Measurements from ENCODE around the gene STPG2. TPM values are rescaled to one million over a fixed set of nuclear protein-coding genes. Genes with fewer than 3 reads are reported as not detected.

Gene STPG2
- total RNA-seq, 1 donor from 2014 or later: 0.66 TPM

DNA sequence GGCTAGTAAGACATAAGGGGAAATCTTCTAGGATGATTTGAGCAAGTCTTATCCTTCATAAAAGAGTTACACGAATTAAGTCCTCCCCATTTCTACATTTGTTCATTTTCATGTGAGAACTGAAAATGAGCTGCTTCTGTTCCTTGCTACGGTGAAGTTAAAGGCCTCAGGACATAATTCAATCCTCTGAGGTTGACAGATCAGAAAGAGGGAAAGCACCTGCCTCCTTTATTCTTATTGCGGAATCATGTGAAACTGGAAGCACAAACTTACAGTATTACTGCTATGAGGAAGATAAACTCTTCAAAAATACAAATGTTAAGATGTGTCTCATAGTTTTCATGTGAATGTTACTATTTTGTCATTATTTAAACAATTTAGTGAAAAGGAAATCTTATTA, 395.3 kb downstream of the STPG2 start:
- no peak overlapping the region for H3K27ac Mint-ChIP-seq (ENCODE audit: unreplicated experiment)
- no peaks in the 10 kb centered on the region for H3K27me3 Mint-ChIP-seq (ENCODE audit: unreplicated experiment)
- TF ChIP-seq, protein P1, sequence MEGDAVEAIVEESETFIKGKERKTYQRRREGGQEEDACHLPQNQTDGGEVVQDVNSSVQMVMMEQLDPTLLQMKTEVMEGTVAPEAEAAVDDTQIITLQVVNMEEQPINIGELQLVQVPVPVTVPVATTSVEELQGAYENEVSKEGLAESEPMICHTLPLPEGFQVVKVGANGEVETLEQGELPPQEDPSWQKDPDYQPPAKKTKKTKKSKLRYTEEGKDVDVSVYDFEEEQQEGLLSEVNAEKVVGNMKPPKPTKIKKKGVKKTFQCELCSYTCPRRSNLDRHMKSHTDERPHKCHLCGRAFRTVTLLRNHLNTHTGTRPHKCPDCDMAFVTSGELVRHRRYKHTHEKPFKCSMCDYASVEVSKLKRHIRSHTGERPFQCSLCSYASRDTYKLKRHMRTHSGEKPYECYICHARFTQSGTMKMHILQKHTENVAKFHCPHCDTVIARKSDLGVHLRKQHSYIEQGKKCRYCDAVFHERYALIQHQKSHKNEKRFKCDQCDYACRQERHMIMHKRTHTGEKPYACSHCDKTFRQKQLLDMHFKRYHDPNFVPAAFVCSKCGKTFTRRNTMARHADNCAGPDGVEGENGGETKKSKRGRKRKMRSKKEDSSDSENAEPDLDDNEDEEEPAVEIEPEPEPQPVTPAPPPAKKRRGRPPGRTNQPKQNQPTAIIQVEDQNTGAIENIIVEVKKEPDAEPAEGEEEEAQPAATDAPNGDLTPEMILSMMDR (IDR thresholded peaks at IDR 0.05; ENCODE audit: partially characterized antibody, unreplicated experiment): no peak
- H3K9me3 Mint-ChIP-seq (ENCODE audit: unreplicated experiment): no peaks in the 10 kb centered on the region
- no peak for DNase-seq
- H3K36me3 Mint-ChIP-seq (ENCODE audit: unreplicated experiment): no peaks in the 10 kb centered on the region
- no peak overlapping the region for H3K4me3 Mint-ChIP-seq (ENCODE audit: unreplicated experiment)
- no peaks in the 10 kb centered on the region for H3K4me1 Mint-ChIP-seq (ENCODE audit: low read depth, unreplicated experiment)

DNA sequence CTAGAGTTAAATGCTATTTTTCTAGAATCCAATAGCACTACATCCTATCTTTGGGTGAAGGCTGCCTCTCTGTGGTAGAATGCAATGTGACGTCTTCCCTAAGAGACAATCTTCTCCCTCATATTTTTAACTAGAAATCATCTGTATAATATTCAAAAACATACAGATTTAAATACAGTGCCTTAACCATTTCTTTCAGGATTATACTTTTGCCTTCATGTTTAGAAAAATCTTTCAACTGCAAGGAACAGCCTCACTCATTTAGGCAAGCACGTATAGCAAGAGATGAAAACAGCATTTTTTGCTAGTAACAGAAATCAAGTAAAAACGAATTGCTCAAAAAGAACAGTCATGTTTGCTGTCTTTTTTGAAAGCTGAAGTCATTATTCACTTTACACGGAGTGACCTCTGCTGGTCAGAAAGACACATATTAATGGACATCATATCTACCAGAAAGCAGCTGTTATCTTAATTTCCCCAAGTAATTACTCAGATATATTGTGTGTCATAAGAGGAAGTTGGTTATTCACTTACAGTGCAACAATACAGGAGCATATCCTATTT, 422.3 kb downstream of the STPG2 start:
- no peaks in the 10 kb centered on the region for H3K9me3 Mint-ChIP-seq (ENCODE audit: unreplicated experiment)
- no peaks in the 10 kb centered on the region for H3K4me1 Mint-ChIP-seq (ENCODE audit: low read depth, unreplicated experiment)
- no peaks in the 10 kb centered on the region for H3K27me3 Mint-ChIP-seq (ENCODE audit: unreplicated experiment)
- TF ChIP-seq, protein P1 (IDR thresholded peaks at IDR 0.05; ENCODE audit: partially characterized antibody, unreplicated experiment): peak; percentile 48
- no peak overlapping the region for H3K4me3 Mint-ChIP-seq (ENCODE audit: unreplicated experiment)
- no peaks in the 10 kb centered on the region for H3K36me3 Mint-ChIP-seq (ENCODE audit: unreplicated experiment)
- no peak for DNase-seq
- no peak overlapping the region for H3K27ac Mint-ChIP-seq (ENCODE audit: unreplicated experiment)

GRCh38 chr4:97691111-97691605, 452.1 kb downstream of the STPG2 start:
- peaks cover 2% of the 10 kb centered on the region for H3K9me3 Mint-ChIP-seq (ENCODE audit: unreplicated experiment)
- H3K27me3 Mint-ChIP-seq (ENCODE audit: unreplicated experiment): no peaks in the 10 kb centered on the region
- H3K4me1 Mint-ChIP-seq (ENCODE audit: low read depth, unreplicated experiment): no peaks in the 10 kb centered on the region
- H3K4me3 Mint-ChIP-seq (ENCODE audit: unreplicated experiment): no peak overlapping the region
- H3K27ac Mint-ChIP-seq (ENCODE audit: unreplicated experiment): no peak overlapping the region
- TF ChIP-seq, protein P1 (IDR thresholded peaks at IDR 0.05; ENCODE audit: partially characterized antibody, unreplicated experiment): no peak
- H3K36me3 Mint-ChIP-seq (ENCODE audit: unreplicated experiment): peaks cover 12% of the 10 kb centered on the region
- no peak for DNase-seq

DNA sequence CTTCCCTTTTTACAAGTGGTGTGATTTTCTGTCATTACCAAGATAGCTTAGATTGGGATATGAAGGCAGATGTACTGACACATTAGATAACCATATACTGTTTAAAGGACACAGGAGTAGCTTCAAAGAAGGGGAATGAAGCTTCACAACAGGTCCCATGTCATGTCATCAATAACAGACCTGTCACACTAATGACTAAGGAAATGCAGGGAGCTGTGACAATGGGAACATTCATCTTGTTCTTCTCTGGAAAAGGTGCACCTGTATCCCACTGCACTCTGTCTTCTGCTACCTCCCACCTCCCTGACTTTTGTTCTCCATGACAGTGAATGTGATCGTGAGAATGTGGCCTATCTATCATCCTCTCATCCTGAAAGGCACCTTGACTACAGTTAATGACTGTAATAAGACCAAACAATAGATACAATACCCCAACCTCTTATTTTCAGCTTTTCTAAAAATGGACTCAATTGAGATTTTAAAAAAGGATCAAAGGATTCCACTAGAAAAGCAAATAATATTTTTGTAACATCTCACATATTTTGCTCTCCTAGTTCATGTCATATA, 472.5 kb downstream of the STPG2 start:
- Mint-ChIP-seq H3K9me3 (ENCODE audit: unreplicated experiment) (peaks cover 3% of the 10 kb centered on the region), H3K36me3 (ENCODE audit: unreplicated experiment) (no peaks in the 10 kb centered on the region), H3K4me1 (ENCODE audit: low read depth, unreplicated experiment) (no peaks in the 10 kb centered on the region), H3K4me3 (ENCODE audit: unreplicated experiment) (no peak overlapping the region), H3K27me3 (ENCODE audit: unreplicated experiment) (no peaks in the 10 kb centered on the region), H3K27ac (ENCODE audit: unreplicated experiment) (no peak overlapping the region)
- TF ChIP-seq, protein P1 (IDR thresholded peaks at IDR 0.05; ENCODE audit: partially characterized antibody, unreplicated experiment): no peak
- no peak for DNase-seq

GRCh38 chr4:97665553-97665952, 477.7 kb downstream of the STPG2 start:
- Mint-ChIP-seq H3K9me3 (ENCODE audit: unreplicated experiment) (peaks cover 3% of the 10 kb centered on the region), H3K27ac (ENCODE audit: unreplicated experiment) (no peak overlapping the region), H3K4me3 (ENCODE audit: unreplicated experiment) (no peak overlapping the region), H3K4me1 (ENCODE audit: low read depth, unreplicated experiment) (no peaks in the 10 kb centered on the region), H3K27me3 (ENCODE audit: unreplicated experiment) (no peaks in the 10 kb centered on the region), H3K36me3 (ENCODE audit: unreplicated experiment) (no peaks in the 10 kb centered on the region)
- TF ChIP-seq, protein P1 (IDR thresholded peaks at IDR 0.05; ENCODE audit: partially characterized antibody, unreplicated experiment): no peak
- DNase-seq: no peak

All from glutamatergic neuron (in vitro differentiated cells).